Natural killer cell (primary cell): Measurements from ENCODE around the gene SLC12A7. TPM values are rescaled to one million over a fixed set of nuclear protein-coding genes. Genes with fewer than 3 reads are reported as not detected.

Experiments
- ATAC-seq, 3 donors: fragments of 150-1000 bp in 2 of 3; fragments of 200-7000 bp in 1 of 3; cut with Tn5 transposase; 1 replicate in 1 of 3; 2 replicates in 2 of 3; pipeline ENCODE4 v1.10.0; 2021; ENCODE audit warnings: mild to moderate bottlenecking in 2 of 3, moderate library complexity in 2 of 3
- DNase-seq, 2 donors: peaks; one replicate each; pipeline versions ENCODE4 v3.0.0 to v3.0.0-alpha.2; 2013 to 2021; ENCODE audit warnings: mixed read lengths in 1 of 2
- H3K27ac ChIP-seq: one replicate; pipeline ENCODE4 v1.5.1; 2013; ENCODE audit warnings: mild to moderate bottlenecking, low read length
- H3K27me3 ChIP-seq: one replicate; pipeline ENCODE4 v1.6.1; 2013; ENCODE audit warnings: low read length; ENCODE audit not compliant: control insufficient read depth, insufficient read depth
- H3K36me3 ChIP-seq: one replicate; pipeline ENCODE4 v1.6.1; 2013; ENCODE audit warnings: low read length; ENCODE audit not compliant: control insufficient read depth, insufficient read depth
- H3K4me1 ChIP-seq: one replicate; pipeline ENCODE4 v1.6.1; 2013; ENCODE audit warnings: low read length; ENCODE audit not compliant: control insufficient read depth, insufficient read depth
- H3K4me3 ChIP-seq: one replicate; pipeline ENCODE4 v1.5.1; 2013; ENCODE audit warnings: low read length
- H3K9me3 ChIP-seq: one replicate; pipeline ENCODE4 v1.6.1; 2013; ENCODE audit warnings: low read length; ENCODE audit not compliant: control insufficient read depth, insufficient read depth
- H3K27ac Mint-ChIP-seq, 2 donors: one replicate each; pipeline ENCODE4 v1.8.0; 2022; ENCODE audit warnings: mild to moderate bottlenecking in 2 of 2, mixed read lengths in 2 of 2, moderate library complexity in 1 of 2
- H3K27me3 Mint-ChIP-seq, 2 donors: one replicate each; pipeline ENCODE4 v1.8.0; 2022; ENCODE audit warnings: low read depth in 2 of 2, mixed read lengths in 2 of 2
- H3K36me3 Mint-ChIP-seq: one replicate; pipeline ENCODE4 v1.8.0; 2022; ENCODE audit warnings: mixed read lengths
- H3K4me1 Mint-ChIP-seq, 2 donors: one replicate each; pipeline ENCODE4 v1.8.0; 2022; ENCODE audit warnings: mixed read lengths in 2 of 2
- H3K4me3 Mint-ChIP-seq: one replicate; pipeline ENCODE4 v1.8.0; 2022; ENCODE audit warnings: mild to moderate bottlenecking, moderate library complexity, mixed read lengths
- H3K9me3 Mint-ChIP-seq, 2 donors: one replicate each; pipeline ENCODE4 v1.8.0; 2022; ENCODE audit warnings: mixed read lengths in 2 of 2
- WGBS: methylation state at CpG from one replicate; pipeline ENCODE4 v1.1.7; 2013; ENCODE audit warnings: missing lambda C conversion rate; ENCODE audit not compliant: insufficient coverage; 5-methylcytosine and 5-hydroxymethylcytosine counted together
- intact Hi-C: fragments of 100-400 bp; cut with micrococcal nuclease; formaldehyde crosslinking; loops from one replicate; pipeline ENCODE4 v1.14.2; 2022
- total RNA-seq, 4 donors: library from RNA; stranded (reverse); fragments of 120-200 nt in 1 of 4; gene quantifications; one replicate each; pipeline versions ENCODE4 v1.2.3 to v1.2.4, GENCODE V29; 2013 to 2022
- TF ChIP-seq, protein P1 (sequence below): fragments of 200-600 bp; IDR thresholded peaks from one replicate; pipeline ENCODE4 v1.8.0; 2022; ENCODE audit warnings: antibody characterized with exemption

SLC12A7 gene
- total RNA-seq, 3 donors from 2014 or later (not counting 1 experiment from before 2014, with no cell fraction given): 53.2 to 92.5 (median 81.3) TPM

GRCh38 chr5:1055896-1056610 is 55.8 kb downstream of the SLC12A7 start:
- no peak overlapping the region for H3K27ac ChIP-seq
- ATAC-seq: no peak
- no peak for DNase-seq
- no peaks in the 10 kb centered on the region for H3K9me3 ChIP-seq
- Mint-ChIP-seq H3K4me1 (no peaks in the 10 kb centered on the region), H3K9me3 (no peaks in the 10 kb centered on the region), H3K27ac (no peak overlapping the region), H3K27me3 (no peaks in the 10 kb centered on the region), H3K36me3 (no peaks in the 10 kb centered on the region), H3K4me3 (no peak overlapping the region)
- no peak overlapping the region for H3K4me3 ChIP-seq
- intact Hi-C loops: no loop called here
- WGBS: 92% methylated on average over 39 of the region's 39 CpGs
- no peaks in the 10 kb centered on the region for H3K4me1 ChIP-seq
- TF ChIP-seq, protein P1, sequence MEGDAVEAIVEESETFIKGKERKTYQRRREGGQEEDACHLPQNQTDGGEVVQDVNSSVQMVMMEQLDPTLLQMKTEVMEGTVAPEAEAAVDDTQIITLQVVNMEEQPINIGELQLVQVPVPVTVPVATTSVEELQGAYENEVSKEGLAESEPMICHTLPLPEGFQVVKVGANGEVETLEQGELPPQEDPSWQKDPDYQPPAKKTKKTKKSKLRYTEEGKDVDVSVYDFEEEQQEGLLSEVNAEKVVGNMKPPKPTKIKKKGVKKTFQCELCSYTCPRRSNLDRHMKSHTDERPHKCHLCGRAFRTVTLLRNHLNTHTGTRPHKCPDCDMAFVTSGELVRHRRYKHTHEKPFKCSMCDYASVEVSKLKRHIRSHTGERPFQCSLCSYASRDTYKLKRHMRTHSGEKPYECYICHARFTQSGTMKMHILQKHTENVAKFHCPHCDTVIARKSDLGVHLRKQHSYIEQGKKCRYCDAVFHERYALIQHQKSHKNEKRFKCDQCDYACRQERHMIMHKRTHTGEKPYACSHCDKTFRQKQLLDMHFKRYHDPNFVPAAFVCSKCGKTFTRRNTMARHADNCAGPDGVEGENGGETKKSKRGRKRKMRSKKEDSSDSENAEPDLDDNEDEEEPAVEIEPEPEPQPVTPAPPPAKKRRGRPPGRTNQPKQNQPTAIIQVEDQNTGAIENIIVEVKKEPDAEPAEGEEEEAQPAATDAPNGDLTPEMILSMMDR: no peak
- H3K27me3 ChIP-seq: no peaks in the 10 kb centered on the region
- H3K36me3 ChIP-seq: peaks cover 3% of the 10 kb centered on the region

- Mint-ChIP-seq H3K4me3 (no peak overlapping the region), H3K27me3 (no peaks in the 10 kb centered on the region), H3K4me1 (no peaks in the 10 kb centered on the region), H3K9me3 (no peaks in the 10 kb centered on the region), H3K27ac (no peak overlapping the region), H3K36me3 (no peaks in the 10 kb centered on the region)
- H3K9me3 ChIP-seq: no peaks in the 10 kb centered on the region
- intact Hi-C loops: no loop called here
- H3K4me1 ChIP-seq: no peaks in the 10 kb centered on the region
- H3K4me3 ChIP-seq: no peak overlapping the region
- DNase-seq (no peak), ATAC-seq (no peak)
- 92% methylated on average over 39 of the region's 39 CpGs for WGBS
- no peak overlapping the region for H3K27ac ChIP-seq
- TF ChIP-seq, protein P1: no peak
- peaks cover 3% of the 10 kb centered on the region for H3K36me3 ChIP-seq
- no peaks in the 10 kb centered on the region for H3K27me3 ChIP-seq
These were observed 56.8 kb downstream of the SLC12A7 start for GRCh38 chr5:1054799-1055775.

DNA sequence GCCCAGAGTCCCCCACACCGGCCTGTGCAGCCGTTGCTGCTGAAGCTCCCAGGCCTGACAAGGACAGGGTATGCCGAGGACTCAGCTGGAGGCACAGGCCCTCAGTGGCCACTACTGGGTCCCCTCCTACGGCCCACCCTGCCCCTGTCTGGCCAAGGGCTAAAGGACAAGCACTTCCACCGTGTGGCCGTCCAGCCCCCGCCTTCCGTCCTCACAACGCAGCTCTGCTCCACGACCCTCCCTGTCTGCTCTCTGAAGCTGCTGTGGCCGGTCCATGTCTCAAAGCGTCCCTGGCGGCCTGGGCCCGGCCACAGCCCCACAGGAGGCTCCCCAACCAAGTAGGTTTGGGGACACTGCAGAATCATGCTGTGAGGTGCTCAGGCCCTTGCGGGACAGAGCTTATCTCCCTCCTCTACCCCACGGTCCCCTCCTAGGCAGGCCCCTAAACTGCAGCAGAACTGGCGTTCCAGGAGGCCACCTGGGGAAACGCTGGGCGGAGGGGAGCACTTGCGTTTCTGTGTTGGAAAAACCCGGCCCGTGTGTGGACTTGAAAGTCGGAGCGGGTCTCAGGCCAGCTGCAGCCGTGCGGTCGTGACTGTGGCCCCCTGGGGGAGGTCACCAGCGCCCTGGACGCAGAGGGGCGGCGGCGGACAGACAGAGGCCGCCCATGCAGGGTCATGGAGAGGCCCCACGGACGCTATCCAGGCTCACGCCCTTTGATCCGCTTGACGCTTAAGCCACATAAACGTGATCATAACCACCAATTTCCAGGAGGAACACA is 57.7 kb downstream of the SLC12A7 start:
- no peaks in the 10 kb centered on the region for H3K27me3 ChIP-seq
- H3K4me3 ChIP-seq: no peak overlapping the region
- no peaks in the 10 kb centered on the region for H3K27me3 Mint-ChIP-seq
- no peaks in the 10 kb centered on the region for H3K4me1 ChIP-seq
- no peaks in the 10 kb centered on the region for H3K36me3 Mint-ChIP-seq
- H3K9me3 Mint-ChIP-seq: no peaks in the 10 kb centered on the region
- H3K4me1 Mint-ChIP-seq: no peaks in the 10 kb centered on the region
- no peak overlapping the region for H3K27ac ChIP-seq
- no peak for DNase-seq
- H3K27ac Mint-ChIP-seq: no peak overlapping the region
- TF ChIP-seq, protein P1: no peak
- ATAC-seq: no peak
- WGBS: 92% methylated on average over 39 of the region's 39 CpGs
- peaks cover 3% of the 10 kb centered on the region for H3K36me3 ChIP-seq
- H3K4me3 Mint-ChIP-seq: no peak overlapping the region
- H3K9me3 ChIP-seq: no peaks in the 10 kb centered on the region
- intact Hi-C loops: no loop called here
